ENCODE measurements around the gene SPTLC3. TPM values are rescaled to one million over a fixed set of nuclear protein-coding genes. Genes with fewer than 3 reads are reported as not detected.

The SPTLC3 gene
- total and polyA plus RNA-seq, 2 of the 13 experiments (the other 11 are each of a cell fraction or from before 2014, with no cell fraction given), result 20.5 to 95.6 TPM

GRCh38 chr20:13180986-13181889 lies 172.5 kb downstream of the SPTLC3 start:
- Histone ChIP-seq H3K27me3 (ENCODE audit: control insufficient read depth in 1 of 2, insufficient read depth in 2 of 2, low read length in 2 of 2) (no peaks in the 10 kb centered on the region), H3K4me3 (replicated peaks in 1 of 3; ENCODE audit: insufficient read depth in 1 of 3, low read depth in 2 of 3, low read length in 3 of 3) (no peak overlapping the region), H3K9me3 (ENCODE audit: low read length) (no peaks in the 10 kb centered on the region), H4K20me1 (ENCODE audit: insufficient read depth, low read length) (no peaks in the 10 kb centered on the region), H3K4me1 (ENCODE audit: insufficient read depth, low read length) (no peaks in the 10 kb centered on the region), H3K4me2 (ENCODE audit: low read depth, low read length) (no peak overlapping the region), H3K9ac (ENCODE audit: insufficient read depth, low read depth, low read length) (no peak overlapping the region), H3K36me3 (replicated peaks in 1 of 2; ENCODE audit: control insufficient read depth in 1 of 2, insufficient read depth in 2 of 2, low read length in 2 of 2) (no peaks in the 10 kb centered on the region), H3K27ac (ENCODE audit: extremely low read length, insufficient read depth, low read length) (no peak overlapping the region), H3K79me2 (ENCODE audit: insufficient read depth, low read length) (no peaks in the 10 kb centered on the region), H2AFZ (ENCODE audit: low read length) (no peak overlapping the region)
- 0 out of 2 replicates have a peak, but pooled peaks have one; percentile 28 for TF ChIP-seq CREB1 (IDR thresholded peaks at IDR 0.05)
- no peak for TF ChIP-seq CREB1 (CRISPR knock-in tag; IDR thresholded peaks at IDR 0.05)
- no peak for TF ChIP-seq SRF (IDR thresholded peaks at IDR 0.05; ENCODE audit: low read depth, low read length)
- 19% methylated on average over 7 of the region's 7 CpGs for WGBS (ENCODE audit: low lambda C conversion rate)
- no TSS peak for BruUV-seq (replicated peaks)
- ATAC-seq, result peak; percentile 74
- intact Hi-C loops (cut with micrococcal nuclease; ENCODE audit: unreplicated experiment), result no loop called here
- DNase-seq (ENCODE audit: low spot score), result no peak
- POLR2A ChIA-PET, result no interaction called here
- CTCF ChIA-PET (ENCODE audit: low intra/inter-chr PET ratio, low total read pairs), result no interaction called here
- in situ Hi-C loops (cut with HindIII; ENCODE audit: extremely low pct_ligation_motif_present, low pct_unique_long_range_greater_than_20kb), result loop anchor here (25.0 kb wide), 1 partner anchor 594 kb away; no protein-coding TSS in a partner anchor
- FAIRE-seq, result no peak

GRCh38 chr20:13183005-13183404 lies 174.2 kb downstream of the SPTLC3 start:
- ATAC-seq (no peak), FAIRE-seq (no peak), DNase-seq (ENCODE audit: low spot score) (no peak)
- Histone ChIP-seq H3K79me2 (ENCODE audit: insufficient read depth, low read length) (no peaks in the 10 kb centered on the region), H3K36me3 (replicated peaks in 1 of 2; ENCODE audit: control insufficient read depth in 1 of 2, insufficient read depth in 2 of 2, low read length in 2 of 2) (no peaks in the 10 kb centered on the region), H3K4me1 (ENCODE audit: insufficient read depth, low read length) (no peaks in the 10 kb centered on the region), H3K27ac (ENCODE audit: extremely low read length, insufficient read depth, low read length) (no peak overlapping the region), H3K4me3 (replicated peaks in 1 of 3; ENCODE audit: insufficient read depth in 1 of 3, low read depth in 2 of 3, low read length in 3 of 3) (no peak overlapping the region), H3K9ac (ENCODE audit: insufficient read depth, low read depth, low read length) (no peak overlapping the region), H3K9me3 (ENCODE audit: low read length) (no peaks in the 10 kb centered on the region; the same call in 1 of the 2 replicates), H4K20me1 (ENCODE audit: insufficient read depth, low read length) (no peaks in the 10 kb centered on the region), H3K27me3 (ENCODE audit: control insufficient read depth in 1 of 2, insufficient read depth in 2 of 2, low read length in 2 of 2) (no peaks in the 10 kb centered on the region), H3K4me2 (ENCODE audit: low read depth, low read length) (no peak overlapping the region), H2AFZ (ENCODE audit: low read length) (no peak overlapping the region)
- ChIA-PET CTCF (ENCODE audit: low intra/inter-chr PET ratio, low total read pairs) (no interaction called here), POLR2A (no interaction called here)
- intact Hi-C loops (cut with micrococcal nuclease; ENCODE audit: unreplicated experiment), result no loop called here
- no TSS peak for BruUV-seq (replicated peaks)
- WGBS (ENCODE audit: low lambda C conversion rate), result 35% methylated on average over 1 of the region's 1 CpG
- in situ Hi-C loops (cut with HindIII; ENCODE audit: extremely low pct_ligation_motif_present, low pct_unique_long_range_greater_than_20kb), result loop anchor here (25.0 kb wide), 1 partner anchor 596 kb away; no protein-coding TSS in a partner anchor
- no peak for TF ChIP-seq CENPBD1 (CRISPR knock-in tag; IDR thresholded peaks at IDR 0.05; ENCODE audit: borderline replicate concordance, low read depth)
- no peak for TF ChIP-seq NCOA1 (CRISPR knock-in tag; IDR thresholded peaks at IDR 0.05)
- no peak for TF ChIP-seq ZNF136 (CRISPR knock-in tag; IDR thresholded peaks at IDR 0.05; ENCODE audit: low read depth)
- TF ChIP-seq ZNF687 (CRISPR knock-in tag; IDR thresholded peaks at IDR 0.05), result no peak
- no peak for TF ChIP-seq TFDP2 (CRISPR knock-in tag; IDR thresholded peaks at IDR 0.05)
- TF ChIP-seq HIC2 (CRISPR knock-in tag; IDR thresholded peaks at IDR 0.05; ENCODE audit: low read depth), result no peak
